ENCODE results near the gene MBP.

- TF ChIP-seq POLR2A (IDR thresholded peaks at IDR 0.05) (no peak), CTCF (IDR thresholded peaks at IDR 0.05) (no peak)
Observed at GRCh38 chr18:77145364-77145901, 12.8 kb upstream of the MBP start.

Measured in lower leg skin (tissue), 3 donors.